Neural progenitor cell (in vitro differentiated cells): ENCODE measurements around the gene DYNLRB1.

ENCODE experiments used
- EZH2 ChIP-seq: fragments of 200-600 bp; sonication (generic); IDR thresholded peaks from 2 replicates; pipeline ENCODE4 v1.6.1; 2017; ENCODE audit warnings: antibody characterized with exemption, mild to moderate bottlenecking, moderate library complexity
- EZH2phosphoT487 ChIP-seq: fragments of 200-600 bp; sonication (generic); IDR thresholded peaks from 2 replicates; pipeline ENCODE4 v1.6.1; 2017; ENCODE audit warnings: antibody characterized with exemption
- TF ChIP-seq, protein P1 (sequence below): fragments of 200-600 bp; sonication (generic); IDR thresholded peaks from 2 replicates; pipeline ENCODE4 v1.5.1; 2017; ENCODE audit warnings: antibody characterized with exemption, mild to moderate bottlenecking

DNA sequence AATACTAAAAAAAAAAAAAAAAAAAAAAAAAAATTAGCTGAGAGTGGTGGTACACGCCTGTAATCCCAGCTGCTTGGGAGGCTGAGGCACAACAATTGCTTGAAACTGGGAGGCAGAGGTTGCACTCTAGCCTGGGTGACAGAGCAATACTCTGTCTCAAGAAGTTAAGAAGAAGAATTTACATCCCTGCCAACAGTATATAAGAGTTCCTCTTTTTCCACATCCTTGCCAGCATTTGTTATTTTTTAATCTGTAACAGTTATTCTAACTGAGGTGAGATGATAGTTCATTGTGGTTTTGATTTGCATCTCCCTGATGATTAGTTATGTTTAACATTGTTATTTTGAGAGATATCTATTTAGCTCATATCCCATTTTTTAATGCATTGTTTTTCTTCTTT lies 20.3 kb upstream of the DYNLRB1 start:
- TF ChIP-seq, protein P1, sequence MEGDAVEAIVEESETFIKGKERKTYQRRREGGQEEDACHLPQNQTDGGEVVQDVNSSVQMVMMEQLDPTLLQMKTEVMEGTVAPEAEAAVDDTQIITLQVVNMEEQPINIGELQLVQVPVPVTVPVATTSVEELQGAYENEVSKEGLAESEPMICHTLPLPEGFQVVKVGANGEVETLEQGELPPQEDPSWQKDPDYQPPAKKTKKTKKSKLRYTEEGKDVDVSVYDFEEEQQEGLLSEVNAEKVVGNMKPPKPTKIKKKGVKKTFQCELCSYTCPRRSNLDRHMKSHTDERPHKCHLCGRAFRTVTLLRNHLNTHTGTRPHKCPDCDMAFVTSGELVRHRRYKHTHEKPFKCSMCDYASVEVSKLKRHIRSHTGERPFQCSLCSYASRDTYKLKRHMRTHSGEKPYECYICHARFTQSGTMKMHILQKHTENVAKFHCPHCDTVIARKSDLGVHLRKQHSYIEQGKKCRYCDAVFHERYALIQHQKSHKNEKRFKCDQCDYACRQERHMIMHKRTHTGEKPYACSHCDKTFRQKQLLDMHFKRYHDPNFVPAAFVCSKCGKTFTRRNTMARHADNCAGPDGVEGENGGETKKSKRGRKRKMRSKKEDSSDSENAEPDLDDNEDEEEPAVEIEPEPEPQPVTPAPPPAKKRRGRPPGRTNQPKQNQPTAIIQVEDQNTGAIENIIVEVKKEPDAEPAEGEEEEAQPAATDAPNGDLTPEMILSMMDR = no peak
- TF ChIP-seq EZH2phosphoT487 (no peak), EZH2 (no peak)
